NT2/D1 (cell line): ENCODE data around the gene ISOC2.
A peak's percentile ranks its signal among the peaks of the same experiment; 100 is the strongest.

Experiments
- DNase-seq: peaks from one replicate; pipeline ENCODE4 v3.0.0-alpha.2; 2011; ENCODE audit warnings: low read depth, low spot score
- H3K27me3 ChIP-seq: 2 replicates; pipeline ENCODE4 v1.6.0; 2011; ENCODE audit warnings: mild to moderate bottlenecking; ENCODE audit not compliant: insufficient read length, insufficient read depth
- H3K36me3 ChIP-seq: 2 replicates; pipeline ENCODE4 v1.6.1; 2011; ENCODE audit warnings: mild to moderate bottlenecking, low read length, mixed read lengths; ENCODE audit not compliant: insufficient read depth, insufficient read length
- H3K4me1 ChIP-seq: 2 replicates; pipeline ENCODE4 v1.5.1; 2011; ENCODE audit not compliant: insufficient read depth, insufficient read length
- H3K4me3 ChIP-seq: 2 replicates; pipeline ENCODE4 v1.5.1; 2011; ENCODE audit warnings: low read depth; ENCODE audit not compliant: insufficient read length
- H3K9ac ChIP-seq: 2 replicates; pipeline ENCODE4 v1.6.0; 2011; ENCODE audit warnings: low read depth; ENCODE audit not compliant: insufficient read length
- H3K9me3 ChIP-seq: 2 replicates; pipeline ENCODE4 v1.5.1; 2011; ENCODE audit warnings: mild to moderate bottlenecking, low read length; ENCODE audit not compliant: insufficient read depth
- SUZ12 ChIP-seq: IDR thresholded peaks from 2 replicates; pipeline ENCODE4 v1.6.1; 2011; ENCODE audit not compliant: insufficient read length, insufficient read depth; ENCODE audit errors: extremely low read depth
- YY1 ChIP-seq: IDR thresholded peaks from 2 replicates; pipeline ENCODE4 v1.6.1; 2011; ENCODE audit not compliant: insufficient read length, insufficient read depth
- ZNF274 ChIP-seq: IDR thresholded peaks from 2 replicates; pipeline ENCODE4 v1.6.1; 2011; ENCODE audit warnings: mild to moderate bottlenecking, low read depth, low read length

The ISOC2 gene

GRCh38 chr19:55405638-55406037 is 55.8 kb downstream of the ISOC2 start:
- H3K36me3 ChIP-seq = peaks cover 53% of the 10 kb centered on the region
- H3K4me3 ChIP-seq = peak overlapping the region; percentile 78
- peak overlapping the region; percentile 97 for H3K9ac ChIP-seq

More at GRCh38 chr19:55405638-55406037, 55.8 kb downstream of the ISOC2 start:
- no peak for DNase-seq
- Histone ChIP-seq H3K27me3 (no peaks in the 10 kb centered on the region), H3K4me1 (peaks cover 18% of the 10 kb centered on the region), H3K9me3 (peaks cover 18% of the 10 kb centered on the region; the same call in 1 of the 2 replicates)
- TF ChIP-seq YY1 = no peak
- no peak for TF ChIP-seq SUZ12
- TF ChIP-seq ZNF274 = no peak
